ENCODE measurements around the gene NRCAM. TPM values are rescaled to one million over a fixed set of nuclear protein-coding genes. Genes with fewer than 3 reads are reported as not detected.

The NRCAM gene
- total and polyA plus RNA-seq, 2 of the 13 experiments (the other 11 are each of a cell fraction or from before 2014, with no cell fraction given): 0.31 to 0.33 TPM

GRCh38 chr7:108122181-108122580, 334.1 kb downstream of the NRCAM start:
- intact Hi-C loops (cut with micrococcal nuclease; ENCODE audit: unreplicated experiment) (no loop called here), in situ Hi-C loops (cut with HindIII; ENCODE audit: extremely low pct_ligation_motif_present, low pct_unique_long_range_greater_than_20kb) (loop anchor here (25.0 kb wide), 1 partner anchor 385 kb away; the partner anchor contains the start of gene CBLL1)
- H3K4me1 ChIP-seq (ENCODE audit: insufficient read depth, low read length): no peaks in the 10 kb centered on the region
- DNase-seq (ENCODE audit: low spot score) (no peak), ATAC-seq (no peak), FAIRE-seq (no peak)
- CTCF ChIA-PET (ENCODE audit: low intra/inter-chr PET ratio, low total read pairs): no interaction called here
- TF ChIP-seq PLSCR1 (CRISPR knock-in tag; IDR thresholded peaks at IDR 0.05; ENCODE audit: borderline replicate concordance) (no peak), ZNF616 (CRISPR knock-in tag; IDR thresholded peaks at IDR 0.05; ENCODE audit: low read depth) (no peak), ZBTB7A (CRISPR knock-in tag; IDR thresholded peaks at IDR 0.05) (no peak), ZNF343 (CRISPR knock-in tag; IDR thresholded peaks at IDR 0.05) (no peak), HOMEZ (CRISPR knock-in tag; IDR thresholded peaks at IDR 0.05; ENCODE audit: low read depth) (no peak), ZNF205 (CRISPR knock-in tag; IDR thresholded peaks at IDR 0.05) (no peak), NBN (conservative IDR thresholded peaks at IDR 0.05) (no peak)
- TF ChIP-seq, protein P1, sequence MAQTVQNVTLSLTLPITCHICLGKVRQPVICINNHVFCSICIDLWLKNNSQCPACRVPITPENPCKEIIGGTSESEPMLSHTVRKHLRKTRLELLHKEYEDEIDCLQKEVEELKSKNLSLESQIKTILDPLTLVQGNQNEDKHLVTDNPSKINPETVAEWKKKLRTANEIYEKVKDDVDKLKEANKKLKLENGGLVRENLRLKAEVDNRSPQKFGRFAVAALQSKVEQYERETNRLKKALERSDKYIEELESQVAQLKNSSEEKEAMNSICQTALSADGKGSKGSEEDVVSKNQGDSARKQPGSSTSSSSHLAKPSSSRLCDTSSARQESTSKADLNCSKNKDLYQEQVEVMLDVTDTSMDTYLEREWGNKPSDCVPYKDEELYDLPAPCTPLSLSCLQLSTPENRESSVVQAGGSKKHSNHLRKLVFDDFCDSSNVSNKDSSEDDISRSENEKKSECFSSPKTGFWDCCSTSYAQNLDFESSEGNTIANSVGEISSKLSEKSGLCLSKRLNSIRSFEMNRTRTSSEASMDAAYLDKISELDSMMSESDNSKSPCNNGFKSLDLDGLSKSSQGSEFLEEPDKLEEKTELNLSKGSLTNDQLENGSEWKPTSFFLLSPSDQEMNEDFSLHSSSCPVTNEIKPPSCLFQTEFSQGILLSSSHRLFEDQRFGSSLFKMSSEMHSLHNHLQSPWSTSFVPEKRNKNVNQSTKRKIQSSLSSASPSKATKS (CRISPR knock-in tag; IDR thresholded peaks at IDR 0.05): no peak
- TF ChIP-seq, protein P2, sequence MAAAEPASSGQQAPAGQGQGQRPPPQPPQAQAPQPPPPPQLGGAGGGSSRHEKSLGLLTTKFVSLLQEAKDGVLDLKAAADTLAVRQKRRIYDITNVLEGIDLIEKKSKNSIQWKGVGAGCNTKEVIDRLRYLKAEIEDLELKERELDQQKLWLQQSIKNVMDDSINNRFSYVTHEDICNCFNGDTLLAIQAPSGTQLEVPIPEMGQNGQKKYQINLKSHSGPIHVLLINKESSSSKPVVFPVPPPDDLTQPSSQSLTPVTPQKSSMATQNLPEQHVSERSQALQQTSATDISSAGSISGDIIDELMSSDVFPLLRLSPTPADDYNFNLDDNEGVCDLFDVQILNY (CRISPR knock-in tag; conservative IDR thresholded peaks at IDR 0.05): no peak
- BruUV-seq (replicated peaks): no TSS peak
- no peak overlapping the region for H2AFZ ChIP-seq (ENCODE audit: low read length)
- H3K4me2 ChIP-seq (ENCODE audit: low read depth, low read length): no peak overlapping the region
- H3K9me3 ChIP-seq (ENCODE audit: low read length): no peaks in the 10 kb centered on the region
- H3K4me3 ChIP-seq (replicated peaks in 1 of 3; ENCODE audit: insufficient read depth in 1 of 3, low read depth in 2 of 3, low read length in 3 of 3): no peak overlapping the region
- H3K27ac ChIP-seq (ENCODE audit: extremely low read length, insufficient read depth, low read length): no peak overlapping the region
- POLR2A ChIA-PET: no interaction called here
- no peaks in the 10 kb centered on the region for H4K20me1 ChIP-seq (ENCODE audit: insufficient read depth, low read length)
- no peaks in the 10 kb centered on the region for H3K36me3 ChIP-seq (replicated peaks in 1 of 2; ENCODE audit: control insufficient read depth in 1 of 2, insufficient read depth in 2 of 2, low read length in 2 of 2)
- H3K9ac ChIP-seq (ENCODE audit: insufficient read depth, low read depth, low read length): no peak overlapping the region
- H3K79me2 ChIP-seq (ENCODE audit: insufficient read depth, low read length): no peaks in the 10 kb centered on the region
- H3K27me3 ChIP-seq (ENCODE audit: control insufficient read depth in 1 of 2, insufficient read depth in 2 of 2, low read length in 2 of 2): no peaks in the 10 kb centered on the region; a peak in 1 of 5 replicates

All from HepG2 (cell line).